Measurements from ENCODE around the gene CIBAR2. TPM values are rescaled to one million over a fixed set of nuclear protein-coding genes. Genes with fewer than 3 reads are reported as not detected.

Gene CIBAR2
- not detected in 2 replicates for total RNA-seq (2014; rRNA removed; shearing (Covaris generic); ENCODE audit: low replicate concordance)

DNA sequence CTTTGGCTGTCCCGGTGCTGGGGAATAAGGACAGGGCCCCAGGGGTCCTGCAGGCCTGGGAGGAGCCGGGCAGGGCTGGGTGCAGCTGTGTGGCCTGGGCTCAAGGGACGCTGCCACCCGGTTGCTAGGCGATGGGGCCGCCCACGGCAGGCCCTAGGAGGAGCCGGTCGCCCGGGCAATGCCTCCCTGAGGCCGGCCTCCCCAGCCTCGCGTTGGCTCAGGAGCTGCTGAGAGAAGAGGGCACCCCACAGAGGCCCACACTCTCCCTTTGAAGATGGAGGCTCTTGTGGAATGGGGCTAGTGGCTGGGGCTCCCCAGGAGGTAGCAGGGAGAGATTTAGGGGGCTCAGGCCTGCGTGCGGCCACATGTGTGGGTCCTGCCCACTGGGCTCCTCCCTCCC, at the start of gene CIBAR2:
Gene CIBAR2 (minus strand): TSS at position 109 of the 400 bp plus-strand sequence. CDS start 120 bp downstream, outside the sequence.
- Histone ChIP-seq H3K9me2 (replicated peaks; ENCODE audit: insufficient read depth, low read length) (no peaks in the 10 kb centered on the region), H3K27me3 (ENCODE audit: low read length) (no peaks in the 10 kb centered on the region), H3K9me3 (ENCODE audit: low read length) (no peaks in the 10 kb centered on the region), H4K20me1 (ENCODE audit: insufficient read depth, low read depth, low read length) (no peaks in the 10 kb centered on the region), H2AFZ (ENCODE audit: low read length) (no peak within 1 kb of the TSS), H3K79me2 (ENCODE audit: low read length) (no peaks in the 10 kb centered on the region), H3K4me3 (ENCODE audit: low read length) (no peak within 1 kb of the TSS), H3K4me2 (ENCODE audit: low read depth, low read length, poor library complexity, severe bottlenecking) (no peak within 1 kb of the TSS), H3K27ac (ENCODE audit: low read length) (no peak within 1 kb of the TSS), H3K4me1 (ENCODE audit: low read length) (no peaks in the 10 kb centered on the region), H3K36me3 (ENCODE audit: insufficient read depth, low read length) (no peaks in the 10 kb centered on the region), H3K9ac (ENCODE audit: low read length) (no peak within 1 kb of the TSS)
- no peak for DNase-seq

DNA sequence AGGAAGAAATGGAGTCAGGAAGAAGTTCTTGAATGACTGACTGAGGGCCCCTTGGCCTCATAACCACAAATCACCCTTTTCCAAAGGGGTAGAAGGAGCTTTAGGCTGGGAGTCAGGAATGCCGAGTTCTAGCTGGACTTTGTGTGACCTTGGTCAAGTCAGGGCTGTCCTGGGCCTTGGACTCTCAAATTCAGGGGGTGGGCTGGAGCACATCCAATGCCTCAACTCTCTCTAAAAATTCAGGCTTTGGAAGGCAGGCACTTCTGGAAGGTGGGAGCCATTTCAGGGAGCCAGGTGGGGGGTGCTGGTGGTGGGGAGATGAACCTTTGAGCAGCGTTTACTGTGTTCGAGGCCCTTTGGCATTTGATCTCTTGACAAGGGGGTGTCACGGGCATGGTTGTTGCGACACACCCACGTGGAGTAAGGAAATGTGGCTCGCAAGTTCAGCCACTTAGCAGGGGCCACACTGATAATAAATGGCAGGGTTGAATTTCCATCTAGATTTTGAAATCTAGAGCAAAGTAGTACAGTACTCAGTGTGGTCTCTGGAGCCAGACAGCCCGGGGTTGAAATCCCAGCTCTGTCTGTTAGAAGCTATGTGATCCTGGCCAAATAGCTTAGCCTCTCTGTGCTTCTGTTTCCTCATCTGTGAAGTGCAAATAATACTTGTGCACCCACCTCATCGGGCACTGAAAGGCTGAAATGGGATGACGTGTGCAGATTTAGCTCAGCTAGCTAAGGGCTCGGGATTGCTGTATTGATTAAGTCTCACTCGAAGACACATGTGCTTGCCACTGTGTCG, 47.1 kb upstream of the CIBAR2 start:
- no peaks in the 10 kb centered on the region for H4K20me1 ChIP-seq (ENCODE audit: insufficient read depth, low read depth, low read length)
- no peaks in the 10 kb centered on the region for H3K9me2 ChIP-seq (replicated peaks; ENCODE audit: insufficient read depth, low read length)
- H2AFZ ChIP-seq (ENCODE audit: low read length) = no peak overlapping the region
- no peak overlapping the region for H3K9ac ChIP-seq (ENCODE audit: low read length)
- no peak overlapping the region for H3K4me3 ChIP-seq (ENCODE audit: low read length)
- H3K9me3 ChIP-seq (ENCODE audit: low read length) = no peaks in the 10 kb centered on the region
- H3K27ac ChIP-seq (ENCODE audit: low read length) = no peak overlapping the region
- H3K36me3 ChIP-seq (ENCODE audit: insufficient read depth, low read length) = no peaks in the 10 kb centered on the region
- no peak overlapping the region for H3K4me2 ChIP-seq (ENCODE audit: low read depth, low read length, poor library complexity, severe bottlenecking)
- H3K27me3 ChIP-seq (ENCODE audit: low read length) = no peaks in the 10 kb centered on the region
- DNase-seq = no peak
- H3K4me1 ChIP-seq (ENCODE audit: low read length) = peaks cover 3% of the 10 kb centered on the region; the same call in 1 of the 2 replicates
- no peaks in the 10 kb centered on the region for H3K79me2 ChIP-seq (ENCODE audit: low read length)

DNA sequence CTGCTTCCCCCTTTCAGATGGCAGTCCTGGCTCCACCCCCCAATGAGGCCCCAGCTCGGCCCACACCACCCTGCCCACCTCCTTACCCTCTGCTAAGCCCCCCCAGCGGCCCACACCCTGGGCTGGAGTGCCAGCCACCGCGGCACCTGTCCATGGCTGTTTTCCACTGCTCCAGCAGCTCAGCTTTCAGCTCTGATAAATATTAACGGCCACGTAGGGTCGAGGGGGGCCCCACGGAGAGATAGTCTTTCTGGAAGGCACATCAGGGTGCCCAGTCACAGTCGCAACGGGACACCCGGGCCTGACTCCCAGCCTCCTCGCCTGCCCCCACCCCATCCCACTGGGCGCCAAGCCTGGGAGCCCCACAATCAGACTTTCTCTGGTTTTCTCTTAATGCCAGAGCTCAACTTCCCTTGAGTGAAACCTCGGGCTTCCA, 46.5 kb upstream of the CIBAR2 start:
- Histone ChIP-seq H3K4me2 (ENCODE audit: low read depth, low read length, poor library complexity, severe bottlenecking) (no peak overlapping the region), H3K27me3 (ENCODE audit: low read length) (no peaks in the 10 kb centered on the region), H3K36me3 (ENCODE audit: insufficient read depth, low read length) (no peaks in the 10 kb centered on the region), H3K9me3 (ENCODE audit: low read length) (no peaks in the 10 kb centered on the region), H4K20me1 (ENCODE audit: insufficient read depth, low read depth, low read length) (no peaks in the 10 kb centered on the region), H3K9me2 (replicated peaks; ENCODE audit: insufficient read depth, low read length) (no peaks in the 10 kb centered on the region), H3K27ac (ENCODE audit: low read length) (no peak overlapping the region), H3K9ac (ENCODE audit: low read length) (no peak overlapping the region), H2AFZ (ENCODE audit: low read length) (no peak overlapping the region), H3K4me1 (ENCODE audit: low read length) (peaks cover 4% of the 10 kb centered on the region; the same call in 1 of the 2 replicates), H3K4me3 (ENCODE audit: low read length) (no peak overlapping the region), H3K79me2 (ENCODE audit: low read length) (no peaks in the 10 kb centered on the region)
- DNase-seq = no peak

DNA sequence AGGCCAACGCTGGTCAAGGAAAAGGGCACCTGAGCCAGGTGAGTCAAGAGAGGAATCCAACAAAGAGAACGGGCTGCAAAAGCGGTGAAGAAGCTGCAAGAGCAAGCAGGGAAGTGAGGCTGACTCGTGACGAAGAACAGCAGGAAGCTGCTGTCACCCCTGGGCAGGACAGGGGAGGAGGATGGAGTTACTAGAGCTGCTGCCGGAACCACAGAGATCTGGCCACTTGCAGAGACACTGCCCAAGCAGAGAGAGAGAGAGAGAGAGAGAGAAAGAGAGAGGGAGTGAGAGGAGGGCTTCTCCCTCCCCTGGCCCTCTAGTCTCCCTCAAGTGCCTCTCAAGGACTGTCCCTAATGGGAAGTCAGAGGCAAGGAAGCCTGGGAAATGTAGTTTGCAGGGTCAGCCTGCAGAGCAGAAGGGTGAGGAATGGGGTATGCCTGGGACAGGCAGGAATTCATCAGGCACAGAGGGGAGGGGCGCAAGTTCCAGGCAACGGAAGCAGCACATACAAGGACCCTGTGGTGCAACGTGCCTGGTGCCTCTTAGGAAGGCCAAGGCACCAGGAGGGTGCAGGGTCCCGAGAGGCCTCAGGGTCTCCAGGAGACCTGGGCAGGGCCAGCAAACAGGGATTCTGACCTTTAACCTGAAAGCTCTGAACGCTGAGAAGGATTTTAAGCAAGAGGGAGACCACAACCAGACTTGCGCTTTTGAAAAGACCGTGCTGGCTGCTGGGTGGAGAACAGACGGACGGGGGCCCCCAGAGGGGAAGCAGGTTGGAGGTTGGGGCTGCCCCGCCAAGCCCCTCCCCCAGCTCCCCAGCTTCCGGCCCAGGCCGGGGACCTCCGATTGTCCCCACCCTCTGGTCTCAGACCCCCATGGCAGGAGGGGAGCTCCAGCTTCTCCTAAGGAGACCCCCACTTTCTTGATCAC, 45.8 kb upstream of the CIBAR2 start:
- H4K20me1 ChIP-seq (ENCODE audit: insufficient read depth, low read depth, low read length) = no peaks in the 10 kb centered on the region
- peaks cover 8% of the 10 kb centered on the region; the same call in 1 of the 2 replicates for H3K4me1 ChIP-seq (ENCODE audit: low read length)
- H3K9ac ChIP-seq (ENCODE audit: low read length) = peak overlapping the region; percentile 17; the same call in 1 of the 2 replicates
- peak overlapping the region; percentile 78; the same call in 1 of the 2 replicates for H2AFZ ChIP-seq (ENCODE audit: low read length)
- H3K4me2 ChIP-seq (ENCODE audit: low read depth, low read length, poor library complexity, severe bottlenecking) = peak overlapping the region; percentile 23
- no peaks in the 10 kb centered on the region for H3K9me2 ChIP-seq (replicated peaks; ENCODE audit: insufficient read depth, low read length)
- no peaks in the 10 kb centered on the region for H3K79me2 ChIP-seq (ENCODE audit: low read length)
- H3K9me3 ChIP-seq (ENCODE audit: low read length) = no peaks in the 10 kb centered on the region
- no peak for DNase-seq
- H3K27ac ChIP-seq (ENCODE audit: low read length) = no peak overlapping the region
- no peaks in the 10 kb centered on the region for H3K36me3 ChIP-seq (ENCODE audit: insufficient read depth, low read length)
- no peaks in the 10 kb centered on the region for H3K27me3 ChIP-seq (ENCODE audit: low read length)
- H3K4me3 ChIP-seq (ENCODE audit: low read length) = no peak overlapping the region

DNA sequence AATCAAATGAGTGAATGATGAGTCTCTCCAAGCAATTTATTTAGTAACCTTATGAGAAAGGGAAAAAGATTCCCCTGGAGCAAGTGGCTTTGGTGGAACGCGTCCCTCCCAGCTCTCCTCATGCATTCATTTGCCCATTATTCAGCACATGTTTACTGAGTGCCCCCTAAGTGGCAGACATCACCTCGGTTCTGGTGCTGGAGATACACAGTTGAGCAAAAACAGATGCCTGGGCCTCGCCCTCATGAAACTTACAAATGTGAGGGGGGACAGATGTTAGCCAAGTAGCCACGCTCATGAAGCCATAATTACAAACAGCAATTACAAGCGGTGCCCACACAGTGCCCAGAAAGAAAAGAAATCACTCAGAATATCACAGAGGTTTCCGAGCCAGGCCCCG, 45.1 kb upstream of the CIBAR2 start:
- no peak overlapping the region for H3K4me3 ChIP-seq (ENCODE audit: low read length)

DNA sequence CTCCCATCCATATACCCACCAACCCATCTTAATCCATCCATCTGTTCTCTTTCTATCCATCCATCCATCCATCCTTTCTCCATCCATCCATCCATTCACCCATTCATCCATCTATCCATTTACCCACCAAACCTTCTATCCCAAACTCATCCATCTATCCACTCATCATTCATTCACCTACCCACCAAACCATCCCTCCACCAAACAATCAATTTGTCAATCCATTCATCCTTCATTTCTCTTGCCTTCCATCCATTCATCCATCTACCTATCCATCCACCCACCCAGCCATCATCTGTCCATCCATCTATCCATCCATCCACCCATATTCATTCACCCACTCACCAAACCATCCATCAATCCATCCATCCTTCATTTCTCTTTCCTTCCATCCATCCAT, 44.6 kb upstream of the CIBAR2 start:
- Histone ChIP-seq H3K4me2 (ENCODE audit: low read depth, low read length, poor library complexity, severe bottlenecking) (no peak overlapping the region), H3K79me2 (ENCODE audit: low read length) (no peaks in the 10 kb centered on the region)

More for the DNA sequence above, 45.1 kb upstream of the CIBAR2 start:
- Histone ChIP-seq H3K4me1 (ENCODE audit: low read length) (peaks cover 8% of the 10 kb centered on the region; the same call in 1 of the 2 replicates), H3K27ac (ENCODE audit: low read length) (no peak overlapping the region), H3K4me2 (ENCODE audit: low read depth, low read length, poor library complexity, severe bottlenecking) (peak overlapping the region; percentile 23), H3K9me3 (ENCODE audit: low read length) (no peaks in the 10 kb centered on the region), H3K9ac (ENCODE audit: low read length) (peak overlapping the region; percentile 17; the same call in 1 of the 2 replicates), H2AFZ (ENCODE audit: low read length) (peak overlapping the region; percentile 78; the same call in 1 of the 2 replicates), H3K9me2 (replicated peaks; ENCODE audit: insufficient read depth, low read length) (no peaks in the 10 kb centered on the region), H4K20me1 (ENCODE audit: insufficient read depth, low read depth, low read length) (no peaks in the 10 kb centered on the region), H3K27me3 (ENCODE audit: low read length) (no peaks in the 10 kb centered on the region), H3K79me2 (ENCODE audit: low read length) (no peaks in the 10 kb centered on the region), H3K36me3 (ENCODE audit: insufficient read depth, low read length) (no peaks in the 10 kb centered on the region)
- DNase-seq = no peak

DNA sequence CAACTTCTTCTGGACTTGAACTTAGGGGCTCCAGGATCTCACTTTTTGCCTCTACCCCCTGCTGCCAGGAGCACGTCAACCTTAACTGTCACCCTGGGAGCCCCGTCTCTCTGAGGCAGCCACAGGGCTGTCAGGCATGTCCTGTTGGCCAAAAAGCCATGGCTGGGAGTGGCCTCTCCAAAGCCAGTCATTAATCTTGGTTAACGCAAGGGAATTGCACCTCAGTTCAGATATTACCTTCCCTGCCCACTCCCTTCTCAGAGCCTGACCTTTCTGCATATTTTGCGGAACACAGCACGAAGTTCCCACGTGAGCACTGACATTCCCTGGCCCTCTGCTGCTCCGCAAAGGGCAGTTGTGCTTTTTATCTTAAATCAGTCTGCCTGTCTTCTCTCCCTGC, 44.2 kb upstream of the CIBAR2 start:
- H3K9me2 ChIP-seq (replicated peaks; ENCODE audit: insufficient read depth, low read length) = no peaks in the 10 kb centered on the region
- no peaks in the 10 kb centered on the region for H4K20me1 ChIP-seq (ENCODE audit: insufficient read depth, low read depth, low read length)
- H3K27me3 ChIP-seq (ENCODE audit: low read length) = no peaks in the 10 kb centered on the region
- H3K9me3 ChIP-seq (ENCODE audit: low read length) = no peaks in the 10 kb centered on the region
- H3K4me2 ChIP-seq (ENCODE audit: low read depth, low read length, poor library complexity, severe bottlenecking) = no peak overlapping the region
- H3K4me3 ChIP-seq (ENCODE audit: low read length) = no peak overlapping the region
- H3K9ac ChIP-seq (ENCODE audit: low read length) = no peak overlapping the region
- no peak overlapping the region for H2AFZ ChIP-seq (ENCODE audit: low read length)
- no peaks in the 10 kb centered on the region for H3K79me2 ChIP-seq (ENCODE audit: low read length)
- H3K27ac ChIP-seq (ENCODE audit: low read length) = no peak overlapping the region
- H3K4me1 ChIP-seq (ENCODE audit: low read length) = peaks cover 13% of the 10 kb centered on the region
- DNase-seq = no peak
- H3K36me3 ChIP-seq (ENCODE audit: insufficient read depth, low read length) = no peaks in the 10 kb centered on the region

More for the DNA sequence above, 44.6 kb upstream of the CIBAR2 start:
- no peak for DNase-seq
- Histone ChIP-seq H3K27me3 (ENCODE audit: low read length) (no peaks in the 10 kb centered on the region), H3K9ac (ENCODE audit: low read length) (no peak overlapping the region), H3K27ac (ENCODE audit: low read length) (no peak overlapping the region), H3K4me1 (ENCODE audit: low read length) (peaks cover 10% of the 10 kb centered on the region), H3K36me3 (ENCODE audit: insufficient read depth, low read length) (no peaks in the 10 kb centered on the region), H3K9me2 (replicated peaks; ENCODE audit: insufficient read depth, low read length) (no peaks in the 10 kb centered on the region), H4K20me1 (ENCODE audit: insufficient read depth, low read depth, low read length) (no peaks in the 10 kb centered on the region), H2AFZ (ENCODE audit: low read length) (no peak overlapping the region), H3K4me3 (ENCODE audit: low read length) (no peak overlapping the region), H3K9me3 (ENCODE audit: low read length) (no peaks in the 10 kb centered on the region)

DNA sequence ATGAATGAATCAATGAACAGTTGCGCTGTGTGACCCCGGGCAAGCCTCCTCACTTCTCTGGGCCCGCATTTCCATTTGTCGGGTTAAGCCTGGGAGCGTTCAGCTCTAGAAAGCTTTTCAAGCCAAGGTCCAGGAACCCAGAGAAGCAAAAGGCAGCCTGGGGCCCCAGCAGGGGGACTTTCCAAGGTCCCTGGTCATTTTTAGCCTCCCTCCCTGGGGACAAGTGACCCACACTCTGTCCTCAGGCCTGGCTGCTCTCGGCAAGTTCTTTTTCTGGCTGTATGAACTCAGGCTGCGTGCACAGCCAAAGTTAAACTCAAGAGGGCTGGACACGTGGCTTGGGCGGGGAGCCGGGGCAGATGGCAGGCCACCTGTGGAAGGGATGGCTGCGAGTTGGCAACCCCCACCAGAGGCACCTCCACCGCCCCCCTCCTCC, 41.4 kb upstream of the CIBAR2 start:
- Histone ChIP-seq H3K4me1 (ENCODE audit: low read length) (peaks cover 13% of the 10 kb centered on the region), H3K36me3 (ENCODE audit: insufficient read depth, low read length) (no peaks in the 10 kb centered on the region), H3K27ac (ENCODE audit: low read length) (no peak overlapping the region), H3K4me3 (ENCODE audit: low read length) (no peak overlapping the region), H3K9me2 (replicated peaks; ENCODE audit: insufficient read depth, low read length) (no peaks in the 10 kb centered on the region), H3K27me3 (ENCODE audit: low read length) (no peaks in the 10 kb centered on the region), H3K4me2 (ENCODE audit: low read depth, low read length, poor library complexity, severe bottlenecking) (no peak overlapping the region), H3K79me2 (ENCODE audit: low read length) (no peaks in the 10 kb centered on the region), H3K9ac (ENCODE audit: low read length) (no peak overlapping the region), H3K9me3 (ENCODE audit: low read length) (no peaks in the 10 kb centered on the region), H4K20me1 (ENCODE audit: insufficient read depth, low read depth, low read length) (no peaks in the 10 kb centered on the region), H2AFZ (ENCODE audit: low read length) (no peak overlapping the region)
- no peak for DNase-seq
